WTC11 (cell line): ENCODE measurements around the gene BDH1. TPM values are rescaled to one million over a fixed set of nuclear protein-coding genes. Genes with fewer than 3 reads are reported as not detected.

ENCODE experiments used
- ATAC-seq: fragments of 200-7000 bp; cut with Tn5 transposase; 2 replicates; pipeline ENCODE4 v1.10.0; 2021; ENCODE audit warnings: mild to moderate bottlenecking, moderate library complexity
- CTCF ChIA-PET: fragments of 300-600 bp; sonication (Branson Sonifier 250); formaldehyde crosslinking; loops from one replicate; lab custom pipeline; 2021; ENCODE audit warnings: antibody characterized with exemption; lab: Charles Lee
- POLR2A ChIA-PET: fragments of 350-600 bp; sonication (Branson Sonifier 250); formaldehyde crosslinking; loops from one replicate; lab custom pipeline; 2021; ENCODE audit warnings: antibody characterized with exemption; lab: Charles Lee
- DNase-seq: peaks from one replicate; pipeline ENCODE4 v3.0.0; 2021; ENCODE audit warnings: low spot score
- H3K27ac Mint-ChIP-seq: 2 replicates; pipeline ENCODE4 v1.8.0; 2021; ENCODE audit warnings: mixed read lengths
- H3K27me3 Mint-ChIP-seq: 2 replicates; pipeline ENCODE4 v1.8.0; 2021; ENCODE audit warnings: low read depth, mild to moderate bottlenecking, moderate library complexity, mixed read lengths
- H3K36me3 Mint-ChIP-seq: 2 replicates; pipeline ENCODE4 v1.8.0; 2021; ENCODE audit warnings: mixed read lengths
- H3K4me1 Mint-ChIP-seq: 2 replicates; pipeline ENCODE4 v1.8.0; 2022; ENCODE audit warnings: mixed read lengths
- H3K4me3 Mint-ChIP-seq: 2 replicates; pipeline ENCODE4 v1.8.0; 2021; ENCODE audit warnings: mild to moderate bottlenecking, moderate library complexity, mixed read lengths
- H3K9me3 Mint-ChIP-seq: 2 replicates; pipeline ENCODE4 v1.8.0; 2021; ENCODE audit warnings: mixed read lengths
- CREM ChIP-seq: sonication (generic); formaldehyde crosslinking; IDR thresholded peaks from 2 replicates; pipeline ENCODE4 v1.8.1; 2022; ENCODE audit warnings: mild to moderate bottlenecking, missing genetic modification reagents, moderate library complexity
- FOXK1 ChIP-seq: sonication (generic); formaldehyde crosslinking; IDR thresholded peaks from 2 replicates; pipeline ENCODE4 v1.8.0; 2022; ENCODE audit warnings: mild to moderate bottlenecking, moderate library complexity, missing genetic modification reagents
- HMGA2 ChIP-seq: fragments of 250-450 bp; sonication (Bioruptor Pico); IDR thresholded peaks from 2 replicates; pipeline ENCODE4 v1.4.0; 2021; ENCODE audit warnings: mild to moderate bottlenecking, moderate library complexity
- JAZF1 ChIP-seq: fragments of 250-450 bp; sonication (Bioruptor Pico); IDR thresholded peaks from 2 replicates; pipeline ENCODE4 v1.9.0; 2021; ENCODE audit warnings: moderate library complexity, mild to moderate bottlenecking, inconsistent platforms
- NR2C2 ChIP-seq: sonication (generic); formaldehyde crosslinking; IDR thresholded peaks from 2 replicates; pipeline ENCODE4 v1.8.0; 2022; ENCODE audit warnings: mild to moderate bottlenecking, missing genetic modification reagents
- SP1 ChIP-seq: sonication (generic); formaldehyde crosslinking; conservative IDR thresholded peaks from 2 replicates; pipeline ENCODE4 v1.8.1; 2022; ENCODE audit warnings: missing genetic modification reagents
- ZBTB21 ChIP-seq: sonication (generic); formaldehyde crosslinking; IDR thresholded peaks from 2 replicates; pipeline ENCODE4 v1.8.1; 2023; ENCODE audit warnings: mild to moderate bottlenecking, missing genetic modification reagents, borderline replicate concordance
- ZNF121 ChIP-seq: sonication (generic); formaldehyde crosslinking; IDR thresholded peaks from 2 replicates; pipeline ENCODE4 v1.8.0; 2023; ENCODE audit warnings: missing genetic modification reagents
- total RNA-seq: library from RNA; stranded (reverse); gene quantifications from 3 replicates; pipeline ENCODE4 v1.2.3, GENCODE V29; 2021
- TF ChIP-seq, protein P1 (sequence below): sonication (generic); formaldehyde crosslinking; IDR thresholded peaks from 2 replicates; pipeline ENCODE4 v1.8.1; 2023; ENCODE audit warnings: mild to moderate bottlenecking, missing genetic modification reagents
- TF ChIP-seq, protein P2 (sequence below): sonication (generic); formaldehyde crosslinking; IDR thresholded peaks from 2 replicates; pipeline ENCODE4 v1.8.1; 2023; ENCODE audit warnings: mild to moderate bottlenecking, missing genetic modification reagents, moderate library complexity
- TF ChIP-seq, protein P3 (sequence below): sonication (generic); formaldehyde crosslinking; IDR thresholded peaks from 2 replicates; pipeline ENCODE4 v1.8.0; 2023; ENCODE audit warnings: mild to moderate bottlenecking, missing genetic modification reagents
- TF ChIP-seq, protein P4 (sequence below): sonication (generic); formaldehyde crosslinking; IDR thresholded peaks from 2 replicates; pipeline ENCODE4 v1.8.0; 2023; ENCODE audit warnings: missing genetic modification reagents, mild to moderate bottlenecking, borderline replicate concordance
- TF ChIP-seq, protein P5 (sequence below): fragments of 250-450 bp; sonication (Bioruptor Pico); IDR thresholded peaks from 2 replicates; pipeline ENCODE4 v1.9.0; 2021; ENCODE audit warnings: mild to moderate bottlenecking

BDH1 gene
- total RNA-seq, 1 experiment from 2014 or later = 26.8 TPM

DNA sequence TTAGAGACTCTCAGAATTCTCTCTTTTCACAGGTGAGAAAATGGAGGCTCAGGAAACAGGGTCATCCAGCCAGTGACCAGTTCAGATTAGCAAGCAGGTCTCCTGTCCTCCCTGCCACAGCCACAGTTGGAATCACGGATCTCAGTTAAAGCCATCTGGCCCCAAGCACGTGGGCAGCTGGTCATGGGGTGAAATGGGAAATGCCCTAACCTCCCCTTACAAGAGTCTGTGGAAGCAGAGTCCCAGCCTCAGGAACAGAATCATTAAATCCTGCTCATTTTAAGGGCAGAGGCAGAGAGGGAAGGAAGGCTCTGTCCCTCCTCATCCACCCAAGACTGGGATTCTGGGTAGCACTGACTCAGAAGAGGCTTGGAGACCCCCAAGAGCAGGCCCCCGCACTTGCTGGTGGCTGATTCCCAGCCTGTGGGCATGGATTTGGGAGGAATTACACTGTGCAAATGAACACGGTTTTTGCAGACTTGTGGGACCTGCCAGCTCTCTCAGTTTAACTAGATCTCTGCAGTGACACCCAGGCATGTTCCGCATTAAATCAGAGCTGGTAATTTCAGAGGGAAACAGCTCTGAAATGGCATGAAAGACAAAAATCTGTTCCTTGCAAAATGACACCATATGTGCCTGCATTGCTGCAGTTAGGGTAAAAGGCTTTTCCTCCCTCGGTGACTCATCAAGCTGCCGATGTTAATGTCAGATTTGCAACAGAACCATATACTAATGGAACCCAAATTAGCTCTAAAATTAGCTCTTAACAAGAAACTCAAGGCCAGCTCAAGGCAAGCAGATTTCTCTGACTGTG is 89.0 kb downstream of the BDH1 start (continued):
- TF ChIP-seq, protein P1, sequence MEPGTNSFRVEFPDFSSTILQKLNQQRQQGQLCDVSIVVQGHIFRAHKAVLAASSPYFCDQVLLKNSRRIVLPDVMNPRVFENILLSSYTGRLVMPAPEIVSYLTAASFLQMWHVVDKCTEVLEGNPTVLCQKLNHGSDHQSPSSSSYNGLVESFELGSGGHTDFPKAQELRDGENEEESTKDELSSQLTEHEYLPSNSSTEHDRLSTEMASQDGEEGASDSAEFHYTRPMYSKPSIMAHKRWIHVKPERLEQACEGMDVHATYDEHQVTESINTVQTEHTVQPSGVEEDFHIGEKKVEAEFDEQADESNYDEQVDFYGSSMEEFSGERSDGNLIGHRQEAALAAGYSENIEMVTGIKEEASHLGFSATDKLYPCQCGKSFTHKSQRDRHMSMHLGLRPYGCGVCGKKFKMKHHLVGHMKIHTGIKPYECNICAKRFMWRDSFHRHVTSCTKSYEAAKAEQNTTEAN (CRISPR knock-in tag) = no peak
- no peak for TF ChIP-seq HMGA2
- TF ChIP-seq, all 79 proteins: peak for 0

DNA sequence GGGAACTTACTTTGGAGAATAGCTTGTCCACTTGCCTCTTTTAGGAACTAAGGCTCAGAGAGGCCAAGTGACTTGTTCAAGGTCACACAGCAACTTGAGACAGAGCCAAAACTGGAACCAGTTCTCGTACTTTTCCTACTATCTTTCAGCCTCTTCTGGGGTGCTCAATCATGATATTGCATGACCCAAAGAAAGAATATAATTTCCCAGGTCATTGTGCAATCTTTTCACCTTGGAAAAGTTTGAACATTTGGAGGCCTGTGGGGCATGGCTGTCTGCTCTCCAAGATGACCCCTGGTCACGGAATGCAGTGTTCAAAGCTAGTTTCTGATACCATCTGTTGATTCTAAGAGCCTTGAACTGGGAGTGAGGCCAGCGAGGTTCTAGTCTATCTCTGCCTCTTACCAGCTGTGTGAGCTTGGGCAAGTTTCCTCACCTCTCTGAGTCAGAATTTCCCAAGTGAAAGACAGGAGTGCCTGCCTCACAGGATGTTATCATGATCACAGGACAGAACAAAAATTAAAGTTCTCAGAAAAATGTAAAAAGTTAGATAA is 89.7 kb downstream of the BDH1 start:
- TF ChIP-seq, protein P2, sequence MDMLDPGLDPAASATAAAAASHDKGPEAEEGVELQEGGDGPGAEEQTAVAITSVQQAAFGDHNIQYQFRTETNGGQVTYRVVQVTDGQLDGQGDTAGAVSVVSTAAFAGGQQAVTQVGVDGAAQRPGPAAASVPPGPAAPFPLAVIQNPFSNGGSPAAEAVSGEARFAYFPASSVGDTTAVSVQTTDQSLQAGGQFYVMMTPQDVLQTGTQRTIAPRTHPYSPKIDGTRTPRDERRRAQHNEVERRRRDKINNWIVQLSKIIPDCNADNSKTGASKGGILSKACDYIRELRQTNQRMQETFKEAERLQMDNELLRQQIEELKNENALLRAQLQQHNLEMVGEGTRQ (CRISPR knock-in tag) = no peak
- TF ChIP-seq, protein P3, sequence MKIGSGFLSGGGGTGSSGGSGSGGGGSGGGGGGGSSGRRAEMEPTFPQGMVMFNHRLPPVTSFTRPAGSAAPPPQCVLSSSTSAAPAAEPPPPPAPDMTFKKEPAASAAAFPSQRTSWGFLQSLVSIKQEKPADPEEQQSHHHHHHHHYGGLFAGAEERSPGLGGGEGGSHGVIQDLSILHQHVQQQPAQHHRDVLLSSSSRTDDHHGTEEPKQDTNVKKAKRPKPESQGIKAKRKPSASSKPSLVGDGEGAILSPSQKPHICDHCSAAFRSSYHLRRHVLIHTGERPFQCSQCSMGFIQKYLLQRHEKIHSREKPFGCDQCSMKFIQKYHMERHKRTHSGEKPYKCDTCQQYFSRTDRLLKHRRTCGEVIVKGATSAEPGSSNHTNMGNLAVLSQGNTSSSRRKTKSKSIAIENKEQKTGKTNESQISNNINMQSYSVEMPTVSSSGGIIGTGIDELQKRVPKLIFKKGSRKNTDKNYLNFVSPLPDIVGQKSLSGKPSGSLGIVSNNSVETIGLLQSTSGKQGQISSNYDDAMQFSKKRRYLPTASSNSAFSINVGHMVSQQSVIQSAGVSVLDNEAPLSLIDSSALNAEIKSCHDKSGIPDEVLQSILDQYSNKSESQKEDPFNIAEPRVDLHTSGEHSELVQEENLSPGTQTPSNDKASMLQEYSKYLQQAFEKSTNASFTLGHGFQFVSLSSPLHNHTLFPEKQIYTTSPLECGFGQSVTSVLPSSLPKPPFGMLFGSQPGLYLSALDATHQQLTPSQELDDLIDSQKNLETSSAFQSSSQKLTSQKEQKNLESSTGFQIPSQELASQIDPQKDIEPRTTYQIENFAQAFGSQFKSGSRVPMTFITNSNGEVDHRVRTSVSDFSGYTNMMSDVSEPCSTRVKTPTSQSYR (CRISPR knock-in tag) = no peak
- H3K4me3 Mint-ChIP-seq = no peak overlapping the region
- H3K27ac Mint-ChIP-seq = no peak overlapping the region
- H3K4me1 Mint-ChIP-seq = peaks cover 50% of the 10 kb centered on the region
- no peak for DNase-seq
- POLR2A ChIA-PET = no interaction called here
- CTCF ChIA-PET = interaction anchor here (2.0 kb wide), 1 partner anchor 35 kb away, joined by 6 read pairs; no protein-coding TSS in a partner anchor
- no peak for ATAC-seq
- H3K36me3 Mint-ChIP-seq = no peaks in the 10 kb centered on the region
- no peaks in the 10 kb centered on the region for H3K9me3 Mint-ChIP-seq
- H3K27me3 Mint-ChIP-seq = no peaks in the 10 kb centered on the region

DNA sequence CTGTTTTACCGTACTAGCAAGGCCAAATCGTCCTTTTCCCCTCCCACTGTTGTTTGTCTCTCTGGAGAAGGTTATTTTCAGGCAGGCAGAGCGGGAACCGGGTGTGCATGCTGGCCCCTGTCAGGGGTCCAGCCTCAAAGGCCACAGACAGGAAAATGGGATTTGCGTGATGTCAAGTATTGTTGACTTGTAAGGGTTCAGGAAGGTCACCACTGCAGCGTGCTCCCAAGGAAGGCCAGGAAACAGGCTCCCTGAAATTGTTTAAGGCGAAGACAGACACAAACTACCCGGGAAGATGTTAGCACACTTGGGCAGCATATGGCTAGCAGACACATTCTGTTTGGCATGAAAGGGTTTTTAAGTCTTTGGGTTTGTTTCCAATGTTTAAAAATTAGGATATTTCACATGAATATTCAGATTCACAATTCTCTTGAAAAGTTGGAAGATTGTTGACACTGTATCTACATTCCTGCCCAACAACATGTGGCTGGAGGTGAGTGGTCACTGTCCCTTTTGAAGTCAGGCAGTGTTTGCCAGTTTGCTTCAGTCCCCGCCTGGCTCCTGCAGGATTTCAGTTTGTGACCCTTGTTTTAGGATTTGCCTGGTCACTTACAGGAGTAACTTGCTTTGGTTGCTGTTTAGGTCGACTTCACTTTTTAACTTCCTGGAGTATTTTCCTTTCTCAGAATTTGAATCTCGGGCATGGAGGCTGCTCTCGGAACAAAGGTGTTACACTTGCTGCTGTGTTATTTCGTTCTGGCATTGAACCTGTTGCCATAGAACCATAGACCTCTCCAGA is 90.4 kb downstream of the BDH1 start:
- CTCF ChIA-PET = no interaction called here
- peaks cover 43% of the 10 kb centered on the region for H3K4me1 Mint-ChIP-seq
- TF ChIP-seq ZBTB21 (no peak), NR2C2 (CRISPR knock-in tag) (no peak), FOXK1 (no peak), SP1 (CRISPR knock-in tag) (no peak), ZNF121 (CRISPR knock-in tag) (no peak), CREM (CRISPR knock-in tag) (no peak), JAZF1 (no peak)
- TF ChIP-seq, protein P4, sequence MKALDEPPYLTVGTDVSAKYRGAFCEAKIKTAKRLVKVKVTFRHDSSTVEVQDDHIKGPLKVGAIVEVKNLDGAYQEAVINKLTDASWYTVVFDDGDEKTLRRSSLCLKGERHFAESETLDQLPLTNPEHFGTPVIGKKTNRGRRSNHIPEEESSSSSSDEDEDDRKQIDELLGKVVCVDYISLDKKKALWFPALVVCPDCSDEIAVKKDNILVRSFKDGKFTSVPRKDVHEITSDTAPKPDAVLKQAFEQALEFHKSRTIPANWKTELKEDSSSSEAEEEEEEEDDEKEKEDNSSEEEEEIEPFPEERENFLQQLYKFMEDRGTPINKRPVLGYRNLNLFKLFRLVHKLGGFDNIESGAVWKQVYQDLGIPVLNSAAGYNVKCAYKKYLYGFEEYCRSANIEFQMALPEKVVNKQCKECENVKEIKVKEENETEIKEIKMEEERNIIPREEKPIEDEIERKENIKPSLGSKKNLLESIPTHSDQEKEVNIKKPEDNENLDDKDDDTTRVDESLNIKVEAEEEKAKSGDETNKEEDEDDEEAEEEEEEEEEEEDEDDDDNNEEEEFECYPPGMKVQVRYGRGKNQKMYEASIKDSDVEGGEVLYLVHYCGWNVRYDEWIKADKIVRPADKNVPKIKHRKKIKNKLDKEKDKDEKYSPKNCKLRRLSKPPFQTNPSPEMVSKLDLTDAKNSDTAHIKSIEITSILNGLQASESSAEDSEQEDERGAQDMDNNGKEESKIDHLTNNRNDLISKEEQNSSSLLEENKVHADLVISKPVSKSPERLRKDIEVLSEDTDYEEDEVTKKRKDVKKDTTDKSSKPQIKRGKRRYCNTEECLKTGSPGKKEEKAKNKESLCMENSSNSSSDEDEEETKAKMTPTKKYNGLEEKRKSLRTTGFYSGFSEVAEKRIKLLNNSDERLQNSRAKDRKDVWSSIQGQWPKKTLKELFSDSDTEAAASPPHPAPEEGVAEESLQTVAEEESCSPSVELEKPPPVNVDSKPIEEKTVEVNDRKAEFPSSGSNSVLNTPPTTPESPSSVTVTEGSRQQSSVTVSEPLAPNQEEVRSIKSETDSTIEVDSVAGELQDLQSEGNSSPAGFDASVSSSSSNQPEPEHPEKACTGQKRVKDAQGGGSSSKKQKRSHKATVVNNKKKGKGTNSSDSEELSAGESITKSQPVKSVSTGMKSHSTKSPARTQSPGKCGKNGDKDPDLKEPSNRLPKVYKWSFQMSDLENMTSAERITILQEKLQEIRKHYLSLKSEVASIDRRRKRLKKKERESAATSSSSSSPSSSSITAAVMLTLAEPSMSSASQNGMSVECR = no peak
- TF ChIP-seq, protein P5, sequence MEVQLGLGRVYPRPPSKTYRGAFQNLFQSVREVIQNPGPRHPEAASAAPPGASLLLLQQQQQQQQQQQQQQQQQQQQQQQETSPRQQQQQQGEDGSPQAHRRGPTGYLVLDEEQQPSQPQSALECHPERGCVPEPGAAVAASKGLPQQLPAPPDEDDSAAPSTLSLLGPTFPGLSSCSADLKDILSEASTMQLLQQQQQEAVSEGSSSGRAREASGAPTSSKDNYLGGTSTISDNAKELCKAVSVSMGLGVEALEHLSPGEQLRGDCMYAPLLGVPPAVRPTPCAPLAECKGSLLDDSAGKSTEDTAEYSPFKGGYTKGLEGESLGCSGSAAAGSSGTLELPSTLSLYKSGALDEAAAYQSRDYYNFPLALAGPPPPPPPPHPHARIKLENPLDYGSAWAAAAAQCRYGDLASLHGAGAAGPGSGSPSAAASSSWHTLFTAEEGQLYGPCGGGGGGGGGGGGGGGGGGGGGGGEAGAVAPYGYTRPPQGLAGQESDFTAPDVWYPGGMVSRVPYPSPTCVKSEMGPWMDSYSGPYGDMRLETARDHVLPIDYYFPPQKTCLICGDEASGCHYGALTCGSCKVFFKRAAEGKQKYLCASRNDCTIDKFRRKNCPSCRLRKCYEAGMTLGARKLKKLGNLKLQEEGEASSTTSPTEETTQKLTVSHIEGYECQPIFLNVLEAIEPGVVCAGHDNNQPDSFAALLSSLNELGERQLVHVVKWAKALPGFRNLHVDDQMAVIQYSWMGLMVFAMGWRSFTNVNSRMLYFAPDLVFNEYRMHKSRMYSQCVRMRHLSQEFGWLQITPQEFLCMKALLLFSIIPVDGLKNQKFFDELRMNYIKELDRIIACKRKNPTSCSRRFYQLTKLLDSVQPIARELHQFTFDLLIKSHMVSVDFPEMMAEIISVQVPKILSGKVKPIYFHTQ (CRISPR knock-in tag) = no peak
- TF ChIP-seq, protein P3 (CRISPR knock-in tag) = no peak

More for the DNA sequence above, 90.4 kb downstream of the BDH1 start:
- H3K27ac Mint-ChIP-seq = peak overlapping the region; percentile 17; the same call in 1 of the 2 replicates
- H3K36me3 Mint-ChIP-seq = no peaks in the 10 kb centered on the region
- ATAC-seq (no peak), DNase-seq (no peak)
- H3K4me3 Mint-ChIP-seq = no peak overlapping the region
- H3K9me3 Mint-ChIP-seq = no peaks in the 10 kb centered on the region
- no peaks in the 10 kb centered on the region for H3K27me3 Mint-ChIP-seq
- POLR2A ChIA-PET = no interaction called here
